Measurements from ENCODE around the gene ELP4. TPM values are rescaled to one million over a fixed set of nuclear protein-coding genes. Genes with fewer than 3 reads are reported as not detected.

Gene ELP4
- total and polyA plus RNA-seq, 2 experiments from 2014 or later: 16.6 to 28.7 TPM

DNA sequence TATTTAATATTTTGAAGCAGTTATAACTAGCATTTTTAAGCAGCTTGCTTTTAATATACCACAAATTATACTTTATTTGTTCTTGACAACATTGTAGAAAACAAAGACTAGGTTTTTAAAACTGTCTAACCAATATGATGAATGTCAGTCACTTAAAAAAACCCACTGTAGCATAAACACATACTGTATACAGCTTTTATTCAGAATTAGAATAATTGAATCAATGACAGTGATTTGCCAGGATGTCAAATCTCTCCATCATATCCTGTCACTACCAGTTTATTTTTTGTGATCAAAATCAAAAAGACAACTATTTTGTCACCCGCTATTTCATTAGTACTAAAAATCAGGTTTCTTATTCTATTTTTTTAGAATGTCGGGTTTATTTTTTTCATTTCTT lies 275.0 kb downstream of the ELP4 start:
- no peak overlapping the region for H3K4me3 ChIP-seq
- TF ChIP-seq, protein P1, sequence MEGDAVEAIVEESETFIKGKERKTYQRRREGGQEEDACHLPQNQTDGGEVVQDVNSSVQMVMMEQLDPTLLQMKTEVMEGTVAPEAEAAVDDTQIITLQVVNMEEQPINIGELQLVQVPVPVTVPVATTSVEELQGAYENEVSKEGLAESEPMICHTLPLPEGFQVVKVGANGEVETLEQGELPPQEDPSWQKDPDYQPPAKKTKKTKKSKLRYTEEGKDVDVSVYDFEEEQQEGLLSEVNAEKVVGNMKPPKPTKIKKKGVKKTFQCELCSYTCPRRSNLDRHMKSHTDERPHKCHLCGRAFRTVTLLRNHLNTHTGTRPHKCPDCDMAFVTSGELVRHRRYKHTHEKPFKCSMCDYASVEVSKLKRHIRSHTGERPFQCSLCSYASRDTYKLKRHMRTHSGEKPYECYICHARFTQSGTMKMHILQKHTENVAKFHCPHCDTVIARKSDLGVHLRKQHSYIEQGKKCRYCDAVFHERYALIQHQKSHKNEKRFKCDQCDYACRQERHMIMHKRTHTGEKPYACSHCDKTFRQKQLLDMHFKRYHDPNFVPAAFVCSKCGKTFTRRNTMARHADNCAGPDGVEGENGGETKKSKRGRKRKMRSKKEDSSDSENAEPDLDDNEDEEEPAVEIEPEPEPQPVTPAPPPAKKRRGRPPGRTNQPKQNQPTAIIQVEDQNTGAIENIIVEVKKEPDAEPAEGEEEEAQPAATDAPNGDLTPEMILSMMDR (IDR thresholded peaks at IDR 0.05; ENCODE audit: low read depth, low read length): no peak
- H3K4me1 ChIP-seq (ENCODE audit: low read depth): no peaks in the 10 kb centered on the region
- H3K27me3 ChIP-seq: peaks cover 90% of the 10 kb centered on the region
- DNase-seq (ENCODE audit: low read depth in 1 of 2, low spot score in 1 of 2): no peak
- H3K36me3 ChIP-seq: no peaks in the 10 kb centered on the region
- no peak overlapping the region for H3K27ac ChIP-seq
- H3K9me3 ChIP-seq (ENCODE audit: low read depth): no peaks in the 10 kb centered on the region

DNA sequence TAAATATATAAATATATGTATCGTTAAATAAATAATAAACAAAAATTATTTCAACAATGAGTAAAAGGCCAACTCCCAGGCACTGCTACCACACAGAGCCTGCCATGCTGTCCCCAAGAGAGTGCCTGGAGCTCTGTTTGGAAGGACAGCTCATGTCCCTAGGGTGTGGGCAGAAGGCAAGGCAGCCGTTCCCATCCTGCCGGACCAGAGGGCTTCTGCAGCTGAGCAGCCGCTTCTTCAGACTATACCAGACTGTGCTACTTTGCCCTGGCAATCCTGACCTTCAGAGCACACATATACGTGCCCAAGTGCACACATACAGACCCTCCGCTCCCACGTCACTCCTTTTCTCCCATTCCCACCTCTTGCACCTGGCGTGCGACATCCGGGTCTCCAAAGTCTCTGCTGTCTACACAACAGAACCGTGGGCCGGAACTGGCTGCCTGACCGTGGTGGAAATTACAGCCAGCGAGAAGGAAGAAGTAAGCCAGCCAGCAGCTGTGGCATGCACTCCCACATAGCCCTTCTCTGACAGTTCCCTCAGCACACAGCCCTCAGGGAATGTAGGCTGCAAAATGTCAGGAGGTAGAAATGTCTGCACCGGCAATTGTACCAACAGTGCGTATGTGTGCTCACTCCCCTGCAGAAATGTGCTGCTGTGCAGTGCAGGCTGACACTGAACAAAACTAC lies 277.6 kb downstream of the ELP4 start:
- DNase-seq (ENCODE audit: low read depth in 1 of 2, low spot score in 1 of 2): no peak
- TF ChIP-seq, protein P1 (IDR thresholded peaks at IDR 0.05; ENCODE audit: low read depth, low read length): no peak
- Histone ChIP-seq H3K36me3 (no peaks in the 10 kb centered on the region), H3K9me3 (ENCODE audit: low read depth) (no peaks in the 10 kb centered on the region), H3K4me1 (ENCODE audit: low read depth) (no peaks in the 10 kb centered on the region), H3K4me3 (no peak overlapping the region), H3K27me3 (peaks cover 92% of the 10 kb centered on the region), H3K27ac (no peak overlapping the region)

DNA sequence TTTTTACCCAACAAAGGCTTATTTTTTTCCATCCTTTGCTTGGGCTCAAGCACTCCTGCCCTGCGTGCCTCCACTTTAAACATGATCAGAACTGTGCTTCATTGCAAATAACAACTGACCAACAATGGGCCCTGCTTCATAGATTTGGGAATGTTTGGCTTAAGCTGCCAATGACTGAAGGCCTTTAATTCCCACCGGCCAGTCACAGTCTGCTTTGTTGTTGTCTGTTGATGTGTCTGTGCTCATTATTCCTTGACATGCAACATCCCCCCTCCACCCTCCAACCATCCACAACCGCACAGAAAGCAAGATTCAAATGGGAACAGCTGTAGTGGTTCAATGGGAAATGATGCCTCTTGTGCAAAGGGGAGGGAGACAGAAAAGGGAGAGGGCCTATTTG lies 278.5 kb downstream of the ELP4 start:
- Histone ChIP-seq H3K27me3 (peaks cover 92% of the 10 kb centered on the region), H3K27ac (no peak overlapping the region), H3K4me3 (no peak overlapping the region), H3K9me3 (ENCODE audit: low read depth) (no peaks in the 10 kb centered on the region), H3K36me3 (no peaks in the 10 kb centered on the region), H3K4me1 (ENCODE audit: low read depth) (no peaks in the 10 kb centered on the region)
- DNase-seq (ENCODE audit: low read depth in 1 of 2, low spot score in 1 of 2): no peak
- TF ChIP-seq, protein P1 (IDR thresholded peaks at IDR 0.05; ENCODE audit: low read depth, low read length): no peak

DNA sequence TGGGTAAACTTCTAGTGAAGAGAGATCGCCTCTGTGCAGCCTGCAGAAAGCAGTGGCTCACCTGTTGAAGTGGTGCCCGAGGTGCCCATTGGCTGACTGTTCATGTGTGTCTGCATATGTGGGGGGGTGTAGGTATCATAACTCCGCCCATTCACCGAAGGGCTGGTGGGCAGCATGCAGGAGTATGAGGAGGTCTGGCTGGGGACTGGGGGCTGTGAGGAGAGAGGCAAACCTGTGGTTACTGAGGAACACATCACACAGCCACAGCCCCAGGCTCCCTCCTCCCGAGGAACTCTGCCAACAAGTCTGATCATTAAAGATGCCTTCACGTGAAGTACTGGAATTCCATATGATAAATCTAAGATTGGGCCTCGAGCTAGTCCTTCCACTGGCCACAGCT lies 281.1 kb downstream of the ELP4 start:
- Histone ChIP-seq H3K4me1 (ENCODE audit: low read depth) (no peaks in the 10 kb centered on the region), H3K36me3 (no peaks in the 10 kb centered on the region), H3K9me3 (ENCODE audit: low read depth) (no peaks in the 10 kb centered on the region), H3K27me3 (peaks cover 99% of the 10 kb centered on the region), H3K4me3 (no peak overlapping the region), H3K27ac (no peak overlapping the region)
- no peak for DNase-seq (ENCODE audit: low read depth in 1 of 2, low spot score in 1 of 2)
- TF ChIP-seq, protein P1 (IDR thresholded peaks at IDR 0.05; ENCODE audit: low read depth, low read length): no peak

DNA sequence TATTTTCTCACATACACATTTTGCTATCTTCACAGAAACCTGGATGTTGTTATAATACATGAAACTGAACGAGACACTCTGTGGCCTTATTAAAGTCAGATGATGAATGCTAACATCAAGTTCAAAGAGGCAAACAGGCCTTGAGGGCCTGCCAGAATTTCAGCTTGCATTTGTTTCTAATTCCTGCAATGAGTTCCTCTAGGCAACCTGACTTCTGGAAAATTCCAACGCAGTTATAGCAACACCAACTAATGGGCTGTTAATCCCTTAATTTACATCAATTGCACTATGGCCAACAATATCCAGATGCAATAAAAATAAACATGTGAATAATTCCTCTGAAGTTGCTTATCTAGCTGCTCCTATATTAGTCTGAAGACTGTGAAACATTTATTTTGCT lies 282.5 kb downstream of the ELP4 start:
- TF ChIP-seq, protein P1 (IDR thresholded peaks at IDR 0.05; ENCODE audit: low read depth, low read length): no peak
- H3K27me3 ChIP-seq: peaks cover 99% of the 10 kb centered on the region
- no peaks in the 10 kb centered on the region for H3K9me3 ChIP-seq (ENCODE audit: low read depth)
- no peak for DNase-seq (ENCODE audit: low read depth in 1 of 2, low spot score in 1 of 2)
- no peaks in the 10 kb centered on the region for H3K36me3 ChIP-seq
- H3K4me1 ChIP-seq (ENCODE audit: low read depth): no peaks in the 10 kb centered on the region
- no peak overlapping the region for H3K4me3 ChIP-seq
- H3K27ac ChIP-seq: no peak overlapping the region

All from cardiac muscle cell (in vitro differentiated cells and primary cell).